HG02759 (cell line): ENCODE results near the gene MRPL39.

Experiments
- ATAC-seq: cut with Tn5 transposase; IDR thresholded peaks from one replicate; pipeline ENCODE4 v1.9.1; 2021; ENCODE audit warnings: mild to moderate bottlenecking, moderate library complexity; ENCODE audit not compliant: unreplicated experiment

The MRPL39 gene

GRCh38 chr21:25541042-25541441, 66.2 kb downstream of the MRPL39 start:
- no peak for ATAC-seq

GRCh38 chr21:25539606-25540005, 67.7 kb downstream of the MRPL39 start:
- no peak for ATAC-seq

GRCh38 chr21:25537174-25537573, 70.1 kb downstream of the MRPL39 start:
- no peak for ATAC-seq

GRCh38 chr21:25536752-25537151, 70.5 kb downstream of the MRPL39 start:
- no peak for ATAC-seq

- ATAC-seq: no peak
Observed at GRCh38 chr21:25535849-25536248, 71.4 kb downstream of the MRPL39 start.
